ENCODE data around the gene SLC28A3. TPM values are rescaled to one million over a fixed set of nuclear protein-coding genes. Genes with fewer than 3 reads are reported as not detected.

SLC28A3 gene
- total RNA-seq, 1 experiment from 2014 or later = not detected

DNA sequence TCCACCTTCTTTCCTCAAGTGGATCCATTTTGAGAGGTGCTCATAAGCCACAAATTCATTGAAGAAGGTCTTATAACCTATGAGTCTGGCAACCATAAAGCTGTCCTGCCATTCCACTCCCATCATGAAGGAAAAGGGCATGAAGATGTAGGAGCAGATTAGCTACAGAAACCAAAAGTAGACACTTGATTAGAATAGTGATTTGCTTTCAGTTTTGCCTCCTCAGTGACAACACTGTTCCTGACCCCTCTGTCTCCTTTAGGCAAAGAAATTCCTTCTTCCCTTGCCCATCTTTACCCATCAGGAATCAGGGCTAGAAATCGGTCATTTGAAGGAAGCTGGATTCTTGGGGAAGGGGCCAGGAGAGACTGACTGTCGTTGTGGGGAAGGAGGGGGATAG, 55.2 kb downstream of the SLC28A3 start:
- POLR2A ChIA-PET (ENCODE audit: low non-redundant PET) = no interaction called here
- intact Hi-C loops (cut with micrococcal nuclease; ENCODE audit: unreplicated experiment) = no loop called here

GRCh38 chr9:84283946-84284345, 56.6 kb downstream of the SLC28A3 start:
- no TSS peak for BruUV-seq (replicated peaks)
- Histone ChIP-seq H3K4me3 (ENCODE audit: low read depth, low read length, poor library complexity, severe bottlenecking) (no peak overlapping the region), H3K27ac (ENCODE audit: low read depth, low read length, poor library complexity, severe bottlenecking) (no peak overlapping the region), H3K4me1 (ENCODE audit: insufficient read depth, low read length, poor library complexity, severe bottlenecking) (no peaks in the 10 kb centered on the region), H3K36me3 (ENCODE audit: insufficient read depth, low read length, poor library complexity, severe bottlenecking) (no peaks in the 10 kb centered on the region), H3K27me3 (replicated peaks; ENCODE audit: insufficient read depth, low read depth, low read length, poor library complexity) (peaks cover 32% of the 10 kb centered on the region), H3K9me3 (ENCODE audit: low read depth, low read length, poor library complexity, severe bottlenecking) (no peaks in the 10 kb centered on the region)
- no peak for DNase-seq (ENCODE audit: low spot score)
- ChIA-PET POLR2A (ENCODE audit: low non-redundant PET) (no interaction called here), CTCF (no interaction called here)
- TF ChIP-seq EZH2 (IDR thresholded peaks at IDR 0.05; ENCODE audit: borderline replicate concordance, low read depth, low read length, poor library complexity, severe bottlenecking) (no peak), CTCF (conservative IDR thresholded peaks at IDR 0.05; ENCODE audit: low read depth, low read length) (no peak)
- intact Hi-C loops (cut with micrococcal nuclease; ENCODE audit: unreplicated experiment) = no loop called here

More for the DNA sequence above, 55.2 kb downstream of the SLC28A3 start:
- Histone ChIP-seq H3K27me3 (replicated peaks; ENCODE audit: insufficient read depth, low read depth, low read length, poor library complexity) (peaks cover 32% of the 10 kb centered on the region), H3K9me3 (ENCODE audit: low read depth, low read length, poor library complexity, severe bottlenecking) (no peaks in the 10 kb centered on the region), H3K27ac (ENCODE audit: low read depth, low read length, poor library complexity, severe bottlenecking) (no peak overlapping the region), H3K4me1 (ENCODE audit: insufficient read depth, low read length, poor library complexity, severe bottlenecking) (no peaks in the 10 kb centered on the region), H3K4me3 (ENCODE audit: low read depth, low read length, poor library complexity, severe bottlenecking) (no peak overlapping the region), H3K36me3 (ENCODE audit: insufficient read depth, low read length, poor library complexity, severe bottlenecking) (no peaks in the 10 kb centered on the region)
- DNase-seq (ENCODE audit: low spot score) = no peak
- CTCF ChIA-PET = no interaction called here
- no peak for TF ChIP-seq CTCF (conservative IDR thresholded peaks at IDR 0.05; ENCODE audit: low read depth, low read length)
- no peak for TF ChIP-seq EZH2 (IDR thresholded peaks at IDR 0.05; ENCODE audit: borderline replicate concordance, low read depth, low read length, poor library complexity, severe bottlenecking)
- no TSS peak for BruUV-seq (replicated peaks)

DNA sequence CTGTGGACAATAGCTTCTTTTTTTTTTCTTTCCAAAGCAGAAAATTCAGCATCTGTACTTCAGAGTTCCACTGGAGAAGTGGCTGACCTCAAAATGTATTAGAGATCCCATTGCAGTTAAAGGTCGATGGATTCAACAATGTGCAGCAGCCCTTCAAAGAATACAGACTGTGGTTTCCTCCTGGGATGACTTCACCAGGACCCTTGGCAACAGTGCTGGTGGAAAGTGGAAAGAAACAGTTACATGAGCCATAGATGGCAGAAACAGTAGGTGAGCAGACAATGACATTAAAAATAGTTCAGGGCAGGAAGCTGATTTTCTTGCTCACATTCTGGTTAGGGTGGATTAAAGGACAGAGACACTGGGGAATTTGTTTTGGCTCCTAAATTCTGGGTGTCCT, 62.4 kb downstream of the SLC28A3 start:
- no peak for DNase-seq (ENCODE audit: low spot score)
- Histone ChIP-seq H3K4me3 (ENCODE audit: low read depth, low read length, poor library complexity, severe bottlenecking) (no peak overlapping the region), H3K27ac (ENCODE audit: low read depth, low read length, poor library complexity, severe bottlenecking) (no peak overlapping the region), H3K4me1 (ENCODE audit: insufficient read depth, low read length, poor library complexity, severe bottlenecking) (no peaks in the 10 kb centered on the region), H3K9me3 (ENCODE audit: low read depth, low read length, poor library complexity, severe bottlenecking) (no peaks in the 10 kb centered on the region), H3K27me3 (replicated peaks; ENCODE audit: insufficient read depth, low read depth, low read length, poor library complexity) (peaks cover 19% of the 10 kb centered on the region), H3K36me3 (ENCODE audit: insufficient read depth, low read length, poor library complexity, severe bottlenecking) (no peaks in the 10 kb centered on the region)
- POLR2A ChIA-PET (ENCODE audit: low non-redundant PET) = no interaction called here
- intact Hi-C loops (cut with micrococcal nuclease; ENCODE audit: unreplicated experiment) = no loop called here
- CTCF ChIA-PET = no interaction called here
- TF ChIP-seq EZH2 (IDR thresholded peaks at IDR 0.05; ENCODE audit: borderline replicate concordance, low read depth, low read length, poor library complexity, severe bottlenecking) (no peak), CTCF (conservative IDR thresholded peaks at IDR 0.05; ENCODE audit: low read depth, low read length) (no peak)
- no TSS peak for BruUV-seq (replicated peaks)
